ENCODE results near the gene CAVIN2.

DNA sequence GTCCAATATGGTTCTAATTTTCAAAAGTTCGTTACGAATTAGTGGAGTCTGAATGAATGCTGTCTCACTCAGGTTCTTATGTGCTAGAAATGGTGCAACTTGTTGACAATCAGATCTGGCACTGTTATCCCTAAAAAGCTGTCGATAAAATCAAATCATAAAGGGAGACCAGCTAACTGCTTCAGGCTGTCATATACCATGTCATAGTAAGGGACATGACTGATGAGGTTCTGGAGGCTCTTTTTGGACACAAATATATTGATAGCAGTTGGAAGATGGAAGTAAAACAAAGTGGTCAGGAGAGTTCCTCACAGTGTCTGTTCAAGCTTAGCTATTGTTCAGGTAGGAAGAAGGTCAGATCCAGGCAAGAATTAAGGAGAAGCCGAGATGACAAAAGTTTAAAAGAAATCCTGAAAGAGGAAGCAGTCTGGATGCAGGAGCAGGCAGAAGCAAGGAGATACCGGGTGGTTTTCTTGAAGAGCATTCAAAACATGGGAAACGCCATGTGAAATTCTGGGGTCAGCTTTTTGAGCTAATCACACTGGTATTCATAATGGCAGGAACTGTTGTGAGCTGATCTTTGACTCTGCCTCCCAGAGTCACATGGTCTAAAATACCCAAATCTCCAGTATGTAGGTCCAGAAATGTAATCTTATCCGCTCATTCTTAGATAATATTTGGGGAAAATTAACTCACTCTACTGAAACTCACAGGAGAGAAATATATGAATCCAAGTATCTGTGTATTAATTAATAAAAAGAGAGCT, 9.4 kb upstream of the CAVIN2 start:
- TF ChIP-seq, protein P1, sequence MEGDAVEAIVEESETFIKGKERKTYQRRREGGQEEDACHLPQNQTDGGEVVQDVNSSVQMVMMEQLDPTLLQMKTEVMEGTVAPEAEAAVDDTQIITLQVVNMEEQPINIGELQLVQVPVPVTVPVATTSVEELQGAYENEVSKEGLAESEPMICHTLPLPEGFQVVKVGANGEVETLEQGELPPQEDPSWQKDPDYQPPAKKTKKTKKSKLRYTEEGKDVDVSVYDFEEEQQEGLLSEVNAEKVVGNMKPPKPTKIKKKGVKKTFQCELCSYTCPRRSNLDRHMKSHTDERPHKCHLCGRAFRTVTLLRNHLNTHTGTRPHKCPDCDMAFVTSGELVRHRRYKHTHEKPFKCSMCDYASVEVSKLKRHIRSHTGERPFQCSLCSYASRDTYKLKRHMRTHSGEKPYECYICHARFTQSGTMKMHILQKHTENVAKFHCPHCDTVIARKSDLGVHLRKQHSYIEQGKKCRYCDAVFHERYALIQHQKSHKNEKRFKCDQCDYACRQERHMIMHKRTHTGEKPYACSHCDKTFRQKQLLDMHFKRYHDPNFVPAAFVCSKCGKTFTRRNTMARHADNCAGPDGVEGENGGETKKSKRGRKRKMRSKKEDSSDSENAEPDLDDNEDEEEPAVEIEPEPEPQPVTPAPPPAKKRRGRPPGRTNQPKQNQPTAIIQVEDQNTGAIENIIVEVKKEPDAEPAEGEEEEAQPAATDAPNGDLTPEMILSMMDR (IDR thresholded peaks at IDR 0.05; ENCODE audit: poor library complexity), result no peak
- TF ChIP-seq EZH2 (IDR thresholded peaks at IDR 0.05; ENCODE audit: borderline replicate concordance), result no peak
